ENCODE results near the gene DVL1. TPM values are rescaled to one million over a fixed set of nuclear protein-coding genes. Genes with fewer than 3 reads are reported as not detected.

Gene DVL1
- total and polyA plus RNA-seq, 9 of the 15 experiments (the other 6 are each of a cell fraction or from before 2014, with no cell fraction given), result 0.62 to 135 (median 24.3) TPM

GRCh38 chr1:1344655-1345361, 4.4 kb downstream of the DVL1 start (continued):
- TF ChIP-seq PRDM10 (IDR thresholded peaks at IDR 0.05; ENCODE audit: partially characterized antibody) (peak; percentile 22), SP2 (IDR thresholded peaks at IDR 0.05; ENCODE audit: extremely low read depth, low read depth, low read length, poor library complexity, severe bottlenecking) (no peak), RB1 (IDR thresholded peaks at IDR 0.05; ENCODE audit: low read depth) (0 out of 2 replicates have a peak, but pooled peaks have one; percentile 28), TEAD2 (tag; IDR thresholded peaks at IDR 0.05) (no peak), HDAC2 (IDR thresholded peaks at IDR 0.05) (no peak), SMC3 (conservative IDR thresholded peaks at IDR 0.05; ENCODE audit: insufficient read depth, low read depth, low read length) (peak; percentile 19; the same call in 1 of the 2 replicates), HBP1 (CRISPR knock-in tag; IDR thresholded peaks at IDR 0.05) (no peak), HDAC1 (IDR thresholded peaks at IDR 0.05) (peak in 1 of 2 experiments; percentile 41; a peak in 1 of 4 replicates), MAX (CRISPR knock-in tag; IDR thresholded peaks at IDR 0.05) (peak; percentile 52; the same call in 1 of the 2 replicates), TAF9B (IDR thresholded peaks at IDR 0.05; ENCODE audit: partially characterized antibody) (no peak), RAD21 (CRISPR knock-in tag; conservative IDR thresholded peaks at IDR 0.05 in 1 of 2, IDR thresholded peaks at IDR 0.05 in 1 of 2) (peak in 1 of 2 experiments; percentile 35; a peak in 2 of 4 replicates), CREM (IDR thresholded peaks at IDR 0.05; ENCODE audit: low read depth) (no peak), CTCF (IDR thresholded peaks at IDR 0.05 in 2 of 3, conservative IDR thresholded peaks at IDR 0.05 in 1 of 3; ENCODE audit: insufficient read depth in 2 of 3, low read depth in 1 of 3, low read length in 3 of 3) (peak; percentile 56 to 63 (median 58); a peak in 5 of 6 replicates), RFX1 (IDR thresholded peaks at IDR 0.05) (no peak), ZNF592 (IDR thresholded peaks at IDR 0.05) (no peak)
